Effector CD4-positive, alpha-beta T cell (primary cell): ENCODE data around the gene MBTPS1.
A peak's percentile ranks its signal among the peaks of the same experiment; 100 is the strongest.

Experiments used
- DNase-seq: peaks from one replicate; pipeline ENCODE4 v3.0.0-alpha.2; 2020

Gene MBTPS1

GRCh38 chr16:84033251-84034195 is 83.2 kb downstream of the MBTPS1 start:
- DNase-seq: no peak

GRCh38 chr16:84032458-84033178 is 84.1 kb downstream of the MBTPS1 start:
- DNase-seq: no peak

GRCh38 chr16:84031556-84031955 is 85.2 kb downstream of the MBTPS1 start:
- no peak for DNase-seq

- DNase-seq: no peak
Measured at GRCh38 chr16:84029297-84030047, 87.3 kb downstream of the MBTPS1 start.

- no peak for DNase-seq
Measured at GRCh38 chr16:84027625-84028024, 89.1 kb downstream of the MBTPS1 start.

- DNase-seq: no peak
Measured at GRCh38 chr16:84026606-84027005, 90.1 kb downstream of the MBTPS1 start.

GRCh38 chr16:84024854-84025253 is 91.9 kb downstream of the MBTPS1 start:
- no peak for DNase-seq

GRCh38 chr16:84022644-84023043 is 94.1 kb downstream of the MBTPS1 start:
- no peak for DNase-seq

- no peak for DNase-seq
Measured at GRCh38 chr16:84021488-84021887, 95.3 kb downstream of the MBTPS1 start.

- no peak for DNase-seq
Measured at GRCh38 chr16:84020353-84020752, 96.4 kb downstream of the MBTPS1 start.

GRCh38 chr16:84018710-84019109 is 98.0 kb downstream of the MBTPS1 start:
- DNase-seq: no peak

GRCh38 chr16:84016477-84016876 is 100.3 kb downstream of the MBTPS1 start:
- no peak for DNase-seq

- no peak for DNase-seq
Measured at GRCh38 chr16:84015399-84015798, 101.3 kb downstream of the MBTPS1 start.

GRCh38 chr16:84014570-84015327 is 102.0 kb downstream of the MBTPS1 start:
- no peak for DNase-seq

GRCh38 chr16:84013787-84014569 is 102.8 kb downstream of the MBTPS1 start:
- peak; percentile 9 for DNase-seq

- no peak for DNase-seq
Measured at GRCh38 chr16:84009282-84009681, 107.5 kb downstream of the MBTPS1 start.

- no peak for DNase-seq
Measured at GRCh38 chr16:84007965-84008364, 108.8 kb downstream of the MBTPS1 start.

- no peak for DNase-seq
Measured at GRCh38 chr16:84007520-84007919, 109.2 kb downstream of the MBTPS1 start.

GRCh38 chr16:84005391-84005790 is 111.4 kb downstream of the MBTPS1 start:
- DNase-seq: no peak

- no peak for DNase-seq
Measured at GRCh38 chr16:84004442-84004841, 112.3 kb downstream of the MBTPS1 start.
